Glomerular visceral epithelial cell (primary cell): ENCODE data around the gene ULK3.

Experiments
- DNase-seq: peaks from one replicate; pipeline ENCODE4 v3.0.0-alpha.2; 2016; ENCODE audit errors: extremely low spot score

The ULK3 gene

GRCh38 chr15:74822233-74822632, 20.7 kb downstream of the ULK3 start:
- no peak for DNase-seq

GRCh38 chr15:74821790-74822158, 21.2 kb downstream of the ULK3 start:
- no peak for DNase-seq

GRCh38 chr15:74821091-74821789, 21.7 kb downstream of the ULK3 start:
- no peak for DNase-seq

- DNase-seq: no peak
Measured at GRCh38 chr15:74820056-74820455, 22.9 kb downstream of the ULK3 start.

GRCh38 chr15:74817370-74817737, 25.6 kb downstream of the ULK3 start:
- peak; percentile 37 for DNase-seq

- DNase-seq: no peak
Measured at GRCh38 chr15:74816624-74817369, 26.2 kb downstream of the ULK3 start.

GRCh38 chr15:74815961-74816360, 27.0 kb downstream of the ULK3 start:
- DNase-seq: no peak

- DNase-seq: no peak
Measured at GRCh38 chr15:74815121-74815934, 27.6 kb downstream of the ULK3 start.

- DNase-seq: no peak
Measured at GRCh38 chr15:74812533-74812932, 30.4 kb downstream of the ULK3 start, which contains the start of gene LMAN1L. TSS of gene LMAN1L (plus strand) at chr15:74812835. CDS start at chr15:74812855, 20 bp downstream.

GRCh38 chr15:74809956-74810355, 33.0 kb downstream of the ULK3 start:
- DNase-seq: no peak

GRCh38 chr15:74809242-74809641, 33.7 kb downstream of the ULK3 start:
- no peak for DNase-seq

GRCh38 chr15:74808840-74809229, 34.1 kb downstream of the ULK3 start:
- no peak for DNase-seq

- peak; percentile 33 for DNase-seq
Measured at GRCh38 chr15:74808078-74808839, 34.7 kb downstream of the ULK3 start.

- no peak for DNase-seq
Measured at GRCh38 chr15:74807282-74807681, 35.7 kb downstream of the ULK3 start.

GRCh38 chr15:74804935-74805334, 38.0 kb downstream of the ULK3 start:
- DNase-seq: no peak

- DNase-seq: no peak
Measured at GRCh38 chr15:74802862-74803447, 40.0 kb downstream of the ULK3 start.

- no peak for DNase-seq
Measured at GRCh38 chr15:74802290-74802689, 40.7 kb downstream of the ULK3 start.

GRCh38 chr15:74801311-74801997, 41.5 kb downstream of the ULK3 start:
- no peak for DNase-seq

- no peak for DNase-seq
Measured at GRCh38 chr15:74800559-74801094, 42.3 kb downstream of the ULK3 start.

GRCh38 chr15:74799856-74800558, 42.9 kb downstream of the ULK3 start:
- peak; percentile 88 for DNase-seq
